ENCODE results near the gene C3orf18. TPM values are rescaled to one million over a fixed set of nuclear protein-coding genes. Genes with fewer than 3 reads are reported as not detected.

C3orf18 gene
- polyA plus RNA-seq, 1 donor (not counting 4 experiments of a cell fraction or from before 2014, with no cell fraction given): 1.4 TPM

GRCh38 chr3:50585919-50586762 lies 18.6 kb upstream of the C3orf18 start:
- peaks cover 5 to 6% of the 10 kb centered on the region in 2 experiments for H3K36me3 ChIP-seq (ENCODE audit: control insufficient read depth in 2 of 2, extremely low read depth in 1 of 2, insufficient read depth in 2 of 2, low read length in 2 of 2)
- H2AFZ ChIP-seq (ENCODE audit: control insufficient read depth, low read length): no peak overlapping the region
- no peak overlapping the region for H3K4me2 ChIP-seq (ENCODE audit: control insufficient read depth, extremely low read depth, insufficient read depth, low read depth, low read length)
- H3K27me3 ChIP-seq (ENCODE audit: control insufficient read depth, extremely low read depth, insufficient read depth, low read length): no peaks in the 10 kb centered on the region
- no peak for FAIRE-seq
- peaks cover 14% of the 10 kb centered on the region for H3K4me1 ChIP-seq (ENCODE audit: control insufficient read depth, extremely low read depth, insufficient read depth, low read length)
- H3K9ac ChIP-seq (ENCODE audit: control insufficient read depth, extremely low read depth, insufficient read depth, low read length): no peak overlapping the region
- no peaks in the 10 kb centered on the region for H3K79me2 ChIP-seq (ENCODE audit: control insufficient read depth, insufficient read depth, low read length)
- no peaks in the 10 kb centered on the region for H3K9me3 ChIP-seq (ENCODE audit: control insufficient read depth, low read depth, low read length)
- DNase-seq (ENCODE audit: low read depth, low spot score): no peak
- H3K27ac ChIP-seq (ENCODE audit: control insufficient read depth, insufficient read depth, low read length): no peak overlapping the region
- no peak overlapping the region for H3K4me3 ChIP-seq (ENCODE audit: control insufficient read depth in 2 of 3, extremely low read depth in 1 of 3, insufficient read depth in 2 of 3, low read depth in 1 of 3, low read length in 3 of 3)
- TF ChIP-seq EZH2 (IDR thresholded peaks at IDR 0.05; ENCODE audit: low read length): no peak
- no peak for TF ChIP-seq CTCF (optimal IDR thresholded peaks at IDR 0.05 in 1 of 3, IDR thresholded peaks at IDR 0.05 in 1 of 3, conservative IDR thresholded peaks at IDR 0.05 in 1 of 3; ENCODE audit: extremely low read depth in 1 of 3, insufficient read depth in 2 of 3, low read length in 3 of 3)
- no peaks in the 10 kb centered on the region for H3K9me1 ChIP-seq (ENCODE audit: control insufficient read depth, extremely low read depth, insufficient read depth, low read length)
- no peaks in the 10 kb centered on the region for H4K20me1 ChIP-seq (ENCODE audit: control insufficient read depth, extremely low read depth, insufficient read depth, low read length)
- dilution Hi-C loops (cut with MboI; ENCODE audit: extremely low pct_ligation_motif_present, low sequenced_read_pairs): no loop called here

- H2AFZ ChIP-seq (ENCODE audit: control insufficient read depth, low read length): no peak overlapping the region
- no peaks in the 10 kb centered on the region for H3K27me3 ChIP-seq (ENCODE audit: control insufficient read depth, extremely low read depth, insufficient read depth, low read length)
- H3K4me3 ChIP-seq (ENCODE audit: control insufficient read depth in 2 of 3, extremely low read depth in 1 of 3, insufficient read depth in 2 of 3, low read depth in 1 of 3, low read length in 3 of 3): no peak overlapping the region
- H3K9me3 ChIP-seq (ENCODE audit: control insufficient read depth, low read depth, low read length): no peaks in the 10 kb centered on the region
- H3K9ac ChIP-seq (ENCODE audit: control insufficient read depth, extremely low read depth, insufficient read depth, low read length): no peak overlapping the region
- DNase-seq (ENCODE audit: low read depth, low spot score) (no peak), FAIRE-seq (no peak)
- peaks cover 6% of the 10 kb centered on the region for H3K4me1 ChIP-seq (ENCODE audit: control insufficient read depth, extremely low read depth, insufficient read depth, low read length)
- no peak for TF ChIP-seq CTCF (optimal IDR thresholded peaks at IDR 0.05 in 1 of 3, IDR thresholded peaks at IDR 0.05 in 1 of 3, conservative IDR thresholded peaks at IDR 0.05 in 1 of 3; ENCODE audit: extremely low read depth in 1 of 3, insufficient read depth in 2 of 3, low read length in 3 of 3)
- TF ChIP-seq EZH2 (IDR thresholded peaks at IDR 0.05; ENCODE audit: low read length): no peak
- peaks cover 11 to 16% of the 10 kb centered on the region in 2 experiments for H3K36me3 ChIP-seq (ENCODE audit: control insufficient read depth in 2 of 2, extremely low read depth in 1 of 2, insufficient read depth in 2 of 2, low read length in 2 of 2)
- H3K79me2 ChIP-seq (ENCODE audit: control insufficient read depth, insufficient read depth, low read length): no peaks in the 10 kb centered on the region
- H3K9me1 ChIP-seq (ENCODE audit: control insufficient read depth, extremely low read depth, insufficient read depth, low read length): no peaks in the 10 kb centered on the region
- dilution Hi-C loops (cut with MboI; ENCODE audit: extremely low pct_ligation_motif_present, low sequenced_read_pairs): no loop called here
- no peaks in the 10 kb centered on the region for H4K20me1 ChIP-seq (ENCODE audit: control insufficient read depth, extremely low read depth, insufficient read depth, low read length)
- H3K27ac ChIP-seq (ENCODE audit: control insufficient read depth, insufficient read depth, low read length): no peak overlapping the region
- H3K4me2 ChIP-seq (ENCODE audit: control insufficient read depth, extremely low read depth, insufficient read depth, low read depth, low read length): no peak overlapping the region
These were observed 16.8 kb upstream of the C3orf18 start for GRCh38 chr3:50584391-50584790.

Measured in keratinocyte (primary cell).